ENCODE measurements around the gene CLEC3B.
"Not testable (repeated sequence)": the region's sequence is repeated elsewhere in the genome, so short reads cannot be mapped to it uniquely, and the experiment has no call there.

Gene CLEC3B

DNA sequence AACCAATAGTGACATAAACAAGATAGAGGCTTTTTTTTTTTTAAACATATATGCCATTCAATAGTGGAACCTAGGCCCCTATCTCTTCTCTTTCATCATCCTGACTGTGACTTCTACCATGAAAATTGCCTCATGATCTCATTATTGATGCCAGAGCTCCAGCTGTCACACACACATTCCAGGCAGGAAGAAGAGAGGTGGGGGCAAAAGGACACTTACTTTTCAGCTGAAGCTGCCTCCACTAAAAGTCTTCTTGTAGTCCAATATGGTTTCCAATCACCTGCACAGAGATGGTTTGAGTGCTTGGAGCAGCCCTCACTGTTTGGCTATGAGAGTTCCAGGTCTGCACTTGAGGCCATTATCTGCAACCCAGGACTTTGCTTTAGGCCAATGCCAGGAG, 45.0 kb downstream of the CLEC3B start:
- DNase-seq, result no peak

DNA sequence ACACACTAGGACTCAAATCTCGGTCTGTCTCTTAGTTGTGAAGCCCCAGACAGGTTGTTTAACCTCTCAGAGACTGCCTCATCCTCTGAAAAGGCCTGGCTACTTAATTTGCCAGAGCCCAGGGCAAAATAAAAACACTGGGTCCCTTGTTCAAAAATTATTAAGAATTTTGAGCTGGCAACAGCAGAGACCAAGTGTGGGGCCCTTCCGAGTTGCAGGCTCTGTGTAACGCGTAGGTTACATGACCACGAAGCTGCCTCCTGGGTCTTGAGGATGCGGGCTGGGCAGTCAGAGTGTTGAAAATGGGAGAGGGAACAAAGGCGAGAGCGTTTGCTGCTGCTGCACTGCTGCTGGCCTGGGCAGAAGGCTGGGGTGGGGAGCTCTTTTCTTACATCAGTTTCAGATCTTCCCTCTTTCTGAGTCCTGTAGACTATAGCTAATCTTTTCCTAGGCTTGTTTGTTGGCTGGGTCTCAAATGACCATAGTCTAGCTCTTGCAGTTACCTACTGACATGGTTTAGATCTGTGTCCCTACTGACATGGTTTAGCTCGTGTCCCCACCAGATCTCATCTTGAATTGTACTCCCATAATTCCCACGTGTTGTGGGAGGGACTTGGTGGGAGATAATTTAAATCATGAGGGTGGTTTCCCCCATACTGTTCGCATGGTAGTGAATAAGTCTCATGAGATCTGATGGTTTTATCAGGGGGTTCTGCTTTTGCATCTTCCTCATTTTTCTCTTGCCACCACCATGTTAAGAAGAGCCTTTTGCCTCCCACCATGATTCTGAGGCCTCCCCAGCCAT, 49.9 kb downstream of the CLEC3B start:
- no peak for DNase-seq

DNA sequence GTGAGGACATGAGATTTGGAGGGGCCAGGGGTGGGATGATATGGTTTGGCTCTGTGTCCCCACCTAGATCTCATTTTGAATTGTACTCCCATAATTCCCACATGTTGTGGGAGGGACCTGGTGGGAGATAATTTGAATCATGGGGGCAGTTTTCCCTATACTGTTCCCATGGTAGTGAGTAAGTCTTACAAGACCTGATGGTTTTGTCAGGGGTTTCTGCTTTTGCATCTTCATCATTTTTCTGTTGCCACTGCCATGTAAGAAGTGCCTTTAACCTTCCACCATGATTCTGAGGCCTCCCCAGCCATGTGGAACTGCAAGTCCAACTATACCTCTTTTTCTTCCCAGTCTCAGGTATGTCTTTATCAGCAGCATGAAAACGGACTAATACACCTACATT, 52.2 kb downstream of the CLEC3B start:
- DNase-seq, result not testable (repeated sequence)

DNA sequence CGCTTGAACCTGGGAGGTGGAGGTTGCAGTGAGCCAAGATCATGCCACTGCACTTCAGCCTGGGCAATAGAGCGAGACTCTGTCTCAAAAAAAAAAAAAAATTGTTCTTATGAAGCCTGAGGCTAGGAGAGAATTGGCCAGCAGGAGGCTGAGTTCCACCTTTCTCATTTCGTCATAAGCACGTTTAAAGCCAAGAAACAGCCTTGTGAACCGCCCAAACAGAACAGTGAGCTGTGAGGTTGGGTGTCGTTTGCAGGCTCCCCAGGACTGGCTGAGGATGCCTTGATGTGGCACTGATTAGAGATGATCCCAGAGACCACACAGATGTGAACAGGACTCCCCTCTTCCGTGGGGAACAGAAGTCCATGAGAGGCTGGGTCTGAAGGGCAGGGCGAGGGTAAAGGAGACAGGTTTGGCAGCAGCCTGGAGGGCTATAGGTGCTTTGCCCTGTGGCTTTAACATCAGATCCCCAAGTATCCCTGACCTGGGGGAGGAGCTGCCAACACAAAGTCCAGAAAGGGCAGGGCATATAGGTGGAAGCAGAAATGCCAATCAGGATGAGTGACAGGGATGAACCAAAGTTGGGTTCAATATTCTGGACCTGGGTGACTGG, 52.9 kb downstream of the CLEC3B start:
- DNase-seq, result no peak

DNA sequence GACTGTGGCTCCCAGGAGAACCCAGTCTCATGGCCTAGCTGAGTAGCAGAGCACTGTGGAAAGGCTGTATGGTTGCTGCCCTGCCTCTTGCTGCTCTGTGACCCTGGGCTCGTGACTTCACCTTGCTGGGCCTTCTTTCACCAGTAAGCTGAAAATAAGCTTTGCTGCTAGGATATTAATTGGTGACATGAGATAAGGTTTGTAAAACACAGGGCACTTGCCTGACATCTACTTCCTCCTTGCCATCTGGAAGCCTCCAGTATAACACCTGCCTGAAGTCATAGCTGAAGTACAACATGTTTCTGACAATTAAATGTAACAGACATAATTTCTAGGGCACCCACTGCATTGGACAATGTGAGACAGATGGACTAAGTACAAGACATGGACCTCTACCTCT, 53.6 kb downstream of the CLEC3B start:
- no peak for DNase-seq

DNA sequence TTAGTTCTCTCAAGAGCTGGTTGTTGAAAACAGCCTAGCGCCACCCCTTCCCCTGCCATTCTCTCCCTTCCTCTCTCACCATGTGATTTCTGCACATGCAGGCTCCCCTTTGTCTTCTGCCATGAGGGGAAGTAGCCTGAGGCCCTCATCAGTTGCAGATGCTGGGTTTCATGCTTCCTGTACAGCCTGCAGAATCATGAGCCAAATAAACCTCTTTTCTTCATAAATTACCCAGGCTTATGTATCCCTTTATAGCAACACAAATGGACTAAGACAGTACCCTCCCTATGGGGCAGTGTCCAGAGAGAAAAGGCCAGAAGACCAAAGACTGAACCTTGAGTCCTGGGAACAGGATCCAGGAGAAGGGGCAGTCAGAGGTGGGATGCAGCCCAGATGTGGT, 54.7 kb downstream of the CLEC3B start:
- DNase-seq, result no peak

DNA sequence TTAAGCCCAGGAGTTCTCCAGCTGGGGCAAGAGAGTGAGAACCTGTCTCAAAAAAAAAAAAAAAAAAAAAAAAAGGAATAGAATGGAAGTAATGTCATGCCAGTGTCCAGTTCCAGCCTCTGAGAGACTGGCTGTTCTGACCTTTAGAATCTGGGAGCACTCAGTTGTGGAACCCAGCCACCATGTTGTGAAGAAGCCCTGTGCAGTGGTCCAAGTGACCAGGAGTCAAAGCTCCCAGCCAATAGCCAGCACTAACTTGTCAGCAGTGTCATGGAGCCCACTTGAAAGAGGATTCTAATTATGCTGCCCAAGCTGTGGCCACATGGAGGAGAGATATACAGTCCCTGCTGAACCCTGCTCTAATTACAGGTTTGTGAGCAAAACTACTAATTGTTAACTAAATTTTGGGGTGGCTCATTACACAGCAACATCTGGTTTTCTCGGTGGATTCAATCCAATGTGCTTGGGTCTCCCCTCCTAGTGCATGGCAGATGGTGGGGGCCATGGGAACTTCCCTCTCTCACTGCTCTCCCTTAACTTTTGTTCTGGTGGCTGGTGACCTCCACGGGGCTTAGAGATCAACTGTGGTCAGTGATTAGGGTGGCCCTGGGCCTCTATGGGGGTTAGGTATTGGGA, 55.5 kb downstream of the CLEC3B start:
- no peak for DNase-seq

DNA sequence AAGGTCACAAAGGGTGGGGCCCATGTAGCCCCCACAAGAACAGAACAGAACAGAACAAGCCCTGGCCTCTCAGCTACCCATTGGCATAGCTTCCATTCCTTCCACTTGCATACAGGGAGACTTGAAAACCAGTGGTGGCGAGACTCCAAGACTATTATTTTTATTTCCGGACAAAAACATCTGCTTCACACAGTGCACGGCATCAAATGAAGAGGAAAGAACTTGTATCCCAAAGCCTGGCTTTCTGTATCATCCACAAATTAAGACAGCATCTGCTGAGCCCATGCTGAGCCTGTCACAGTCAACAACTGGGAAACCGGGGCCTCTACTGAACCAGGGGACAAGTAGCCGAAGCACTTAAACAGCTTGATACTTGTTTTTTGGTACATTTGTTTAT, 56.0 kb downstream of the CLEC3B start:
- no peak for DNase-seq

DNA sequence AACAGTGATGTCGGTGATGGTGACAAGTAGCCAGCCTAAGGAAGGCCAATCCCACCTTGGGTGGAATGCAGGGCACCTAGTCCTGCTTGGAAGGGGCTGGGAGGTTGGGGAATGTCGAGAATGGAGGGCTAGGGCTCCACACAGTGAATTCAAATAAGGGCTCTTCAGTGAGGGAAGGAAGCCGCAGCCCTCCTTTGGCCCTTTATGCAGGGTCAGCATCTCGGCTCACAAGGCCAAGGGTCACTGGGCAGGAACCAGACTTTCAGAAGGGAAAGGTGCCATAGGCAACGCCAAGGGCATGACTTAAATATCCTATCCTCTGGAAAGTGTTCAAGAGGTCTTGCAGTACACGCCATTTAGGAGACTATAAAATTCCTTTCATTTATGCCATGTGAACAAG, 56.9 kb downstream of the CLEC3B start:
- DNase-seq, result no peak

DNA sequence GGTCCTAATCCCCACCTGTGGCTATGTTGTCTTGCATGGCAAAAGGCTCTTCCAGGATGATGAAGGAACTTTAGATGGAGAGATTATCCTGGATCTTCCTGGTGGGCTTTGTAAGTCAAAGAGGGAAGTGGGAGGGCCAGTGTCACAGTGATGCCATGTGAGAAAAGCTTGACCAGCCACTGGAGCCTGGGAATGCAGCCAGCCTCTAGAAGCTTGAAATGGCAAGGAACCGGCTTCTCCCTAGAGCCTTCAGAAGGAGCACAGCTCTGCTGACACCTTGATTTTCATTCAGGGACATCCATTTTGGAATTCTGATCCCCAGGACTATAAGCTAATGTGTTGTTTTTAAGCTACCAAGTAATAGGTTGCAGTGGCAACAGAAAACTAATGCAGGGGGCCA, 58.3 kb downstream of the CLEC3B start:
- DNase-seq, result no peak

DNA sequence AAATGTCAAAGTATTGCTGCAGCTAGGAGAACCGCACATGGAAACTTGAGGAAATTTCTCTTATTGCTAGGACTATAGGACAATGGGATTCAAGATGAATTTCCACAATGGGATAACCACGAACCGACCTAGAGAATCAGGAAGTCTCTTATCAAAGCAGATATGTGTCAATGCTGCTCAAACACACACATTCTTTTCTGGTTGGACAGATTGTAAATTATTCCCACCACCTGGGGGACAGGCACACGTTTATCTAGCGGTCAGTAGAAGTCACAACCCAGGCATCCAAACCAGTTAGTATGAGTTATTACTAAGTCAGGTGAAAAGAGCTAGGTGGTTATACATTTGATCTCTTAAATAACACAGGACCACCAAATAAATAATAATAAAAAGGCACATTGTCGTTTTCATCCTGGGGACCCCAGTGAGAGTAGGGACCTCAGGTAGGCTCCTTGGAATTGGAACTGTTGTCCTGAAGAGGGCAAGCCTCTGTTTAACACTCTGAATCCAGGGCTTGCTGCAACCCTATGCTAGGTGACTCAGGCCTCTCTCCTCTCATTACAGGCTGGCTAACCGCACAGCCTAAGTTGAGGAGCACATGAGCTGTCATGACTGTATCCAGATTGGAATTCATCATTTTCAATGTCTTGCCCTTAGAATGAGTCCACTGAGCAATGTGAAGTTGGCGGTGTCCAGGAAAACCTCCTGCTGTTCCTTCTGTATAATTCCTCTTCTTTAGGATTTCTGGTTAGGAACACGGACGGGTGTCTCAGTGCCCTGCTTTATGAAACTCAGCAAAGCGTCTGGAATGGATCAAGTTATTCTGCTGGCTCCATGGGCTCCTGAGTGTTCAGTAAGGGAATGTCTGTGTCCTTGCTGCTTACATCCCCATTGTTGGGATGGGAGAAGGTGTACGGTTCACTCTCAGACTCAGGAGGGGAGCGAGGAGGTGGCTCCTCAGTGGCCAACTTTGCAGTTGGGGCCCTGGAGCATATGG, 59.0 kb downstream of the CLEC3B start:
- DNase-seq, result no peak
